ENCODE results near the gene CCSER1. TPM values are rescaled to one million over a fixed set of nuclear protein-coding genes. Genes with fewer than 3 reads are reported as not detected.

The CCSER1 gene
- total RNA-seq, 4 donors from 2014 or later, result 3.2 to 17.3 (median 10.2) TPM

GRCh38 chr4:90148574-90149148, 21.5 kb downstream of the CCSER1 start:
- TF ChIP-seq, protein P1, sequence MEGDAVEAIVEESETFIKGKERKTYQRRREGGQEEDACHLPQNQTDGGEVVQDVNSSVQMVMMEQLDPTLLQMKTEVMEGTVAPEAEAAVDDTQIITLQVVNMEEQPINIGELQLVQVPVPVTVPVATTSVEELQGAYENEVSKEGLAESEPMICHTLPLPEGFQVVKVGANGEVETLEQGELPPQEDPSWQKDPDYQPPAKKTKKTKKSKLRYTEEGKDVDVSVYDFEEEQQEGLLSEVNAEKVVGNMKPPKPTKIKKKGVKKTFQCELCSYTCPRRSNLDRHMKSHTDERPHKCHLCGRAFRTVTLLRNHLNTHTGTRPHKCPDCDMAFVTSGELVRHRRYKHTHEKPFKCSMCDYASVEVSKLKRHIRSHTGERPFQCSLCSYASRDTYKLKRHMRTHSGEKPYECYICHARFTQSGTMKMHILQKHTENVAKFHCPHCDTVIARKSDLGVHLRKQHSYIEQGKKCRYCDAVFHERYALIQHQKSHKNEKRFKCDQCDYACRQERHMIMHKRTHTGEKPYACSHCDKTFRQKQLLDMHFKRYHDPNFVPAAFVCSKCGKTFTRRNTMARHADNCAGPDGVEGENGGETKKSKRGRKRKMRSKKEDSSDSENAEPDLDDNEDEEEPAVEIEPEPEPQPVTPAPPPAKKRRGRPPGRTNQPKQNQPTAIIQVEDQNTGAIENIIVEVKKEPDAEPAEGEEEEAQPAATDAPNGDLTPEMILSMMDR (IDR thresholded peaks at IDR 0.05), result no peak

DNA sequence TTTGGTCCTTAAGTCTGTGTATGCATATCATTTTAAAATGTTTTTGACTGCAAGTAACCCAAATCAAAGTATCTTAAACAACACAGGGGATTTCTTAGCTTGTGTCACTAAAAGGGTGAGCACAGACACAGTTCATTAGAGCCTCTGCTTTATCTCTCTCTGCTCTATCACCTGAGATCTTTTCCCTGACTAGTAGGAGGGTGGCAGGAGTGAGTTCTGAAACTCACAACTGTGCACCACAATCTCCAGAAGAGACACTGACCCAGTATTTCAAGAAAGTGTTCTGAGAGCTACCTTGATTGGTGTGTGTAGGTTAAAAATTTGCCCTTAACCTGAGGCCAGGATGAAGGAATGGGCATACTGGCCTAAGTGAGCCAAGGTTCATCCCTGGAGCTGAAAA, 24.8 kb downstream of the CCSER1 start:
- ATAC-seq (ENCODE audit: low FRiP score) (no peak), DNase-seq (ENCODE audit: low spot score) (no peak)
- TF ChIP-seq, protein P1 (IDR thresholded peaks at IDR 0.05), result no peak

More at GRCh38 chr4:90148574-90149148, 21.5 kb downstream of the CCSER1 start:
- ATAC-seq (ENCODE audit: low FRiP score) (no peak), DNase-seq (ENCODE audit: low spot score) (no peak)

GRCh38 chr4:90159193-90159592, 32.0 kb downstream of the CCSER1 start:
- DNase-seq (ENCODE audit: low spot score) (no peak), ATAC-seq (ENCODE audit: low FRiP score) (no peak)
- TF ChIP-seq, protein P1 (IDR thresholded peaks at IDR 0.05), result no peak

DNA sequence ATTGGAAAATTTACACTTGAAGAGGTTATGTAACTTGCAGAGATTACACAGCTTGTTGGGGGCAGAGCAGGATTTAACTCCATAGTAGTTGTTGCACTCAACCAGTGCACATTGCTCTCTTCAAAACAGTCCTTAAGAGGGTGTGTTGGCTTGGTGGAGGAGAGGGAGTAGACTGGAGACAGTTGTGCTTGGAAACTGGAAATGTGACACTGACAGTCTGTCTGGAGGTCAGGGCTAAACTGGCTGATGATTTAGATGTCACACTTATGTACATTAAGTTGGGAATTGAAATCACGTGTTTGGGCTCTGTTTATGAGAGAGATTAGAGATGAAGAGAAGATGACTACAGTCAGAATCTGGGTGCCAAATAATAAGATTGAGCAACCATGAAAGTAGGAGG, 32.9 kb downstream of the CCSER1 start:
- ATAC-seq (ENCODE audit: low FRiP score) (no peak), DNase-seq (ENCODE audit: low spot score) (no peak)
- TF ChIP-seq, protein P1 (IDR thresholded peaks at IDR 0.05), result no peak

GRCh38 chr4:90162566-90162965, 35.4 kb downstream of the CCSER1 start:
- no peak for ATAC-seq (ENCODE audit: low FRiP score)
- TF ChIP-seq, protein P1 (IDR thresholded peaks at IDR 0.05), result no peak
- no peak for DNase-seq (ENCODE audit: low spot score)

DNA sequence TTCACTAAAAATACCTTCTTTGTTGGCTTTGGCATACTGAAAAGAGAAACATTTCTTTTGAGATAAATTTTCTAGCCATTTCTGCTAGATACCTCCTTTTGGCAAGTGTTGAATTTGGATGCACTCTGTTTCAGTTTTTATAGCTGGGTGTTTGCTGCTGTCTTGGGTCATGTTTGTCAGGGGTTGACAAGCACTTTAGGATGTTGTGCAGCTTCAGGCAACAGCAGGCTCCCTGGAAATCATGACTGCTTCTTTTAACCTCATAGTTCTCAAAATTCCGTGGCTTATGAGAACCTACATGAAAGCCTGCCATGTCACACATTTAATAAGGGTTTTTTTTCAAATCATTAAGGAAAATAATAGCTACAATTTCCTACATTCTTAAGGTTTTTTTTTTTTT, 36.7 kb downstream of the CCSER1 start:
- DNase-seq (ENCODE audit: low spot score), result no peak
- ATAC-seq (ENCODE audit: low FRiP score), result no peak
- TF ChIP-seq, protein P1 (IDR thresholded peaks at IDR 0.05), result no peak

GRCh38 chr4:90165883-90166282, 38.7 kb downstream of the CCSER1 start:
- ATAC-seq (ENCODE audit: low FRiP score) (no peak), DNase-seq (ENCODE audit: low spot score) (no peak)
- TF ChIP-seq, protein P1 (IDR thresholded peaks at IDR 0.05), result no peak

Measured in omental fat pad (tissue), 4 donors.